Stimulated activated CD8-positive, alpha-beta memory T cell treated with anti-CD3 and anti-CD28 coated beads, Interleukin-7, amount 100 ng/mL, for 24 hours (primary cell): Measurements from ENCODE around the gene TMEM39A.

Experiments
- DNase-seq: peaks from one replicate; pipeline ENCODE4 v3.0.0-alpha.2; 2020; ENCODE audit warnings: low read depth

The TMEM39A gene

DNA sequence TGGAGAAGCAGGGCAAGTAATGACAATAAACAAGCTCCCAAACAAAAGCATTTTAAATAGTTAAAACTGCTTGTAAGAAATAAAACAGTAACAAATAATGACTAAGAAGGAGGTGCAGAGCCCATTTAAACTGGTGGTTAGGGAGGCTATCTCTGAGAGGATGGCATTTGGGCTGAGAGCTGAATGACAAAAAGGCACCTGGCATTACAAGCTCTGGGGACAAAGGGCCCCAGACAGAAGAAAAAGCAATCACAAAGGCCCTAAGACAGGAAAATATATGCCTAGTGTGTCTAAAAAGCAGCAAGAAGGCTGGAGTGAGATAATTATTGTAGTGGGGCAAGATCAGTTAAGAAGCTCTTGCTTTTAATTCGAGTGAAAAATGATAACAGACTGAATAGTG is 9.6 kb downstream of the TMEM39A start:
- DNase-seq = no peak

DNA sequence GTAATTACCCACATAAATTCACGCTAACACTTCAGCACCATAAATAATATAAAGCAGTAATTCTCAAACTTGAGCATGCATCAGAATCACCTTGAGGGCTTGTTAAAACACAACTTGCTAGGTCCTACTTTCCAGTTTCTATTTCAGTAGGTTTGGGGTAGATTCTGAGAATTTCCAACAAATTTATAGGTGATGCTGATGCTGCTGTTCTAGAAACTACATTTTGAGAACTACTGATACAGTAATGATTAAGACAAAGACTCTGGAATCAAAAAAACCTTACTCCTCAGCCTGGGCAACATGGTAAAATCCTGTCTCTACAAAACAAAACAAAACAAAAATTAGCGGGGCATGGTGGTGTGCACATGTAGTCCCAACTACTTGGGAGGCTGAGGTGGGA is 18.8 kb downstream of the TMEM39A start:
- no peak for DNase-seq

DNA sequence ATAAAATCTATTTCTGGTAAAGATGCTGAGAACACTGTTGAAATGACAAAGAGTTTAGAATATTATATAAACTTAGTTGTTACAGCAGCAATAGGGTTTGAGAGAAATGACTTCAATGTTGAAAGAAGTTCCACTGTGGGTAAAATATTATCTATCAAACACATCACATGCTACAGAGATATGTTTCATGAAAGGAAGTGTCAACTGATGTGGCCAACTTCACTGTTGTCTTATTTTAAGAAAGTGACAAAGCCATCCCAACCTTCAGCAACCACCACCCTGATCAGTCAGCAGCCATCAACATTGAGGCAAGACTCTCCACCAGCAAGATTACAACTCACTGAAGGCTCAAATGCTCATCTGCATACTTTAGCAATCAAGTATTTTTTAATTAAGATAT is 20.2 kb downstream of the TMEM39A start:
- no peak for DNase-seq

DNA sequence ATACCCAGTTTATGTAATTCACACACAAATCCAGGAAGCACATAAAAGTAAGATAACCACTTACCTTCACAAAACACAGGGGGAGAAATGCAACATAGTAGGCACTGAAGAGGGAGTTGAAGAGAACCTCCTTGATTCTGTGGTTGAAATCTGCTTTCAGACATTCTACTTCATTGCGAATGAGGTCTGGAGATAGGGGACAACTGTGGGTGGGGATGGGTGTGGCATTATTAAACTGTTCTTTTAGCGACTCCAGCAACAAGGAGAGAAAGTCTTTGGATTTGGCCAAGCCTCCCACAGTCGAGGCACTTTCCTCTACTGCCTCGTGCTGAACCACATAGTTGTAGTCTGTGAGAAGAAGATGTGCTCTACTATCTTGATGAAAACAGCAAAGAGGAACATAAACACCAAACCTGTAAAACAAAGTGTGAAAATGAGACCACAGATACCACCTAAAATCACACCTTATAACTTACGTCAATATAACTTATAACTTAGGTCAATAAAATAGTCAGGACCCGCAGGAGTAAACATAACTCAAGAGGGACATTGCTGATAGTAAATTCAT is 25.6 kb downstream of the TMEM39A start:
- no peak for DNase-seq

DNA sequence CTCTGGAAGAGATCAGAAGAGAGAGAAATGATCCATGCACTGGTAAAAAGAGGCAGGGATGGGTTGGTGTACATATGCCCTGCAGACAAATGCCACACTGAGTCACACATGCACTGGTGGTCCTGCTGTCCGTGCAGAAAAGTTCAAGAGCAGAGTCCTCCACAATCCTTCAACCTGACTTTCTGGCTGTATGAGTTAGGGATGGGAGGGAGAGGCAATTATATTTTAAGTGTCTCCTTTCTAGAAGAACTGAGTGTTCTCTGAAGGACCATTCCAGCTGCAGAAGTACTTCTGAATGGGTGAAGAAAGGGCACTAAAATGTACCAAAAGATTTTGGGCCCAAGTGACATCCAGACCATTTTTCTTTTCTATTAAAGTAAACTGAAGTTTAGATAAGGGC is 26.4 kb downstream of the TMEM39A start:
- DNase-seq = no peak

DNA sequence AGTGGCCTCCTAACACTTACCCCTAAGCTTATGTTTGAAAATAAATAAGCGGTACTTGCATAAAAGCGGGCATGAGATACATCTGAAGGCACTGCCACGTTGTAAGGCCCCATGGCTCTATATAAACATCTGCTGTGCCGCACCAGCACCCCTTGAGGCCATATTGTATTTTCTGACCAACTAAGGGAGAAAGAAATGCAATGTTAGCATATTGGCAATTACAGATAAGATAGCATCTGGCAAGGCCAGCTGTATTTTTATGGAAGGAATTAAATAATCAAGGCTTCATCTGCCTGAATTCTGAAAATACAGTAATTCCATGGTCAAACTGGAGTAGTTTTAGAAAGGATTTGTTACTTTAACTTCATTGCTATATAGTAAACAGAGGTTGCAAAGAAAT is 28.7 kb downstream of the TMEM39A start:
- no peak for DNase-seq

DNA sequence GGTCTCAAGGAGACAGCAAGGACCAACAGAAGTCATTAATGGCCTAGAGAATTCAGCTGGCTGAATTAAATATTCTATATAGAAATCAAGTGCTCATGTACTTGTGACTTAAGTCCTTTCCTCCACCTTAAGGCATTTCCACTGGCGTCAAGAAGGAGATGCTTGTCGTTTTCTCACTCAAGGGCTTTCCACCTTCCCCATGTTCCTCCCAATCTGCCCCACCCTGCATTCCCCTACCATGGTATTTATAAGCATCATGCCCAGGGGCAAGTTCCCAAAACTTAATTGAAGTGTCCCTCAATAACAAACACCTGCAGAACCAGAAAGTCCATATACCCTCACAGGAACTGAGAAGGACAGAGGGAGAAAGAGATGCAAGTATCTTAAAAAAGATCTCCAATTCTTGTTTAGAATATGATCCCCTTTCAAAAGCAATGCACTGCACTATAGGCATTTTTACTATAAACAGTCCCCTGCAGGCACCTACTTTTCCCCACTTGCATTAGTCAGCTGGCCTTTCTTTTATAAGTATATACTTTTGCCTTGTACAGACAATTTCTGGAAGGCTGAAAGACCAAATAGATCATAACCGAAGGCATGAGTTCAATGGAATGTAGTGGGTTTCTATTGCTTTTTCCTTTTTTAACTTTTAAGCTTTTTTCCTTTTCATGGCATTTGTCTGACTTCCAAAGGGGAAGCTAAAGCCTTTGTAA is 29.6 kb downstream of the TMEM39A start:
- DNase-seq = no peak

DNA sequence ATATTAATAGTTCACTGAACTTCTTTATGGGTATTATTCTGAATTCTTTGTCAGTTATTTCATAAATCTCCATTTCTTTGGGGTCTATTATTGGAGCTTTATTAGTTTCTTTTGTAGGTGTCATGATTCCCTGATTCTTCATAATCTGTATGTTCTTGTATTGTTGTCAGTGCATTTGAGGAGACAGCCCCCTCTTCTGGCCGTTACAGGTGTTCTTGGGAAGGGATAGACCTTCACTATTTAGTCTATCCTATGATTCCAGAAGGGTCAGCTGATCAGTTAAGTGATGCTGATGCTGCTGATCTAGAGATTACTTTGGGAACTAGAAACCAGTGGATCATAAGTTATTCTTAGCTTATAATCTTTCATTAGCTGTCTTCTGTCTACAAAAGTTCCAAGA is 34.9 kb downstream of the TMEM39A start:
- no peak for DNase-seq

DNA sequence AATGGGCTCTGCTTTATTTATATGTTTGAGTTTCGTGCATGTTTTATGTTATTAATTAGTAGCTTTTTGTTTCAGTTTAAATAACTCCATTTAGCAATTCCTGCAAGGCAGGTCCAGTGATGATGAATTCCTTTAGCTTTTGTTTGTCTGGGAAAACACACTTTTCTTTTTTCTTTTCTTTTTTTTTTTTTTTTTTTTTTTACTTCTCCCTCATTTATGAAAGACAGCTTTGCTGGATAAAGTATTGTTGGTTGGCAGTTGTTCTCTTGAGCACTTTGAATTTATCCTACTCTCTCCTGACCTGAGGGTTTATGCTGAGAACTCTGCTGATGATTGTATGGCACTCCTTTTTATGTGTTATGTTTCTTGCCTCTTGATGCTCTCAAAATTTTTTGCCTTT is 35.7 kb downstream of the TMEM39A start:
- no peak for DNase-seq

DNA sequence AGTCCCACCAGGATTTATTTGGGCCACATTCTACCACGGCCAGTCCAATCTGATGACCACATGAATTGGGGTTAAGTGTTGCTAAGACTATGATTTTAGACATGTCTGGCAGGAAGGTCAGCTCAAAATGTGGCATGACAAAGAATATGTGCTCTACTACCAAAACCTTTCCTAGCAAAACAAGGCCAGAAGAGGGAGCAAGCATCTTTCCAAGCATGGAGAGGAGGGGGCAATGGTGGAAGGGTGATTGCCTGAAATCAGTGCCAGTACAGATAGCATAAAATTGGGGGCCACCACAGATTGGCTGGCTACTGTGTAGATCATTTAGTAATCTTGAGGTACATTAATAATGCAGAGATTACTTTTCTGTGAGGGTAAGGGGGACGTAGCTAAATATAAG is 43.2 kb downstream of the TMEM39A start:
- no peak for DNase-seq

DNA sequence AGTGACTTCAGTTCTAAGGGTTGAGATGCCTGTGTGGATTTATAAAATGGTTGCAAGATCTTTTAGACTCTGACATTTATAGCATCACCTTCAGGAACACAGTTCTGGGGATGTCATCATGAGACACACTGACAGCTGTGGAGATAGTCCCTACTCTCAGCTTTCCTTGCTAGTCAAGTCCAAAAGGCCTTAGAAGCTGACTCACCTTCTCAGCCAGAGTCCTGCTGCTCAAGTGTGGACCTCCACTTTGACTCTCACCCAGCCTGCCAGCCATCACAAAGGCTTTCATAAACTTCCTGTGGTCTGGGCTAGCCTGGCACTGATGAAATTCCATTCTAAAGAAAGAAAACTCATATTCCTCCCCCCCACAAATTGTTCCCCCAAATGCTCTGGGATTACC is 44.8 kb downstream of the TMEM39A start:
- no peak for DNase-seq

DNA sequence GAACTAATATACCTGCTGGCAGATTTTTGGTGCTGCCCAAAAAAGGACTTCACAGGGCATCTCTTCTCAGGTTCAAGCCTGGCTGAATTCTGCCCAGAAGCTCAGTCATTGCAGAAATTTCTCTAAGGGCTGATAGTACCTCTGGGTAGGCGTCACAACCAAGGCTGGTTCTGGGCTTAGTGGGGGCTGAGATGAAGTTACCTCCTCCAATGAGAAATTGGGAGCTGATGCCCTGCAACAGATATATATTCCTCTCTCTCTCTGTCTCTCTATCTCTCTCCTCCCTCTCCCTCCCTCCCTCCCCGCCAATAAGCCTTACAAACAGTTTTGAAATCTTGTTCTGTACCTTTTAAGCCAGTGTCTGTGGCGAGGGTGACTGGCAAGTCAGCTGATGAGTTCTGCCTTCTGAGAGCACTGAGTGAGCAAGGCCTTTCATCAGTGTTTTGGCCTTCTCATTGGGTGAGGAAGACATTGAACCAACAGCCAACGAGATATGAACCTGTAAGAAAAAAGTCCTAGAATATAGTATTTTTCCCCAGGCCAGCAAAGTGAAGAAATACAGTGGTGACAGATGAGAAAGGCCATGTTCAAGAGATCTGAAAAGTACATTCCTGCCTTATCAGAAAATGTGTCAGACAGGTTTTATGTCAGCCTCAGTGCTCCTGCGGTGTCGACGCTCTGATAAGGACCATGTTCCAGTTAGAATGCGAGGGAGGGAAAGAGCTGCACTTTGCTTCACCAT is 45.5 kb downstream of the TMEM39A start:
- no peak for DNase-seq

DNA sequence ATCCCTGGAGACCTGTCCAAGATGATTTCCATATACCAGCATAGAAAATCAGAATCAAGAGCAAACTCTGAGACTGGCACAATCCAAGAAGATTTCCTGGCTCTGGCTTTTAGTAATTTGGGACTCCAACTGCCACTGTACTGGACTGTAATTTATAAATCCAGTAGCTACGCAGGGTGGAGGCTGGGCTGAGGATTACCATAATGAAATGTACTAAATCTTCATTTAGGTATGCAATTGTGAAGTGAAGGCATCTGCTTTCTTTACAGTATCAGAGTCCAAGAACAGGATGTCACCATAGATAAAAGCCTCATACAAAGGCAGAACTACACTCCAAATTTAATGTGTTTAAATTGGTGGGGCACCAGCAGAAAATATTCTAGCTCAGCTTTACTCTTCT is 46.5 kb downstream of the TMEM39A start:
- no peak for DNase-seq

DNA sequence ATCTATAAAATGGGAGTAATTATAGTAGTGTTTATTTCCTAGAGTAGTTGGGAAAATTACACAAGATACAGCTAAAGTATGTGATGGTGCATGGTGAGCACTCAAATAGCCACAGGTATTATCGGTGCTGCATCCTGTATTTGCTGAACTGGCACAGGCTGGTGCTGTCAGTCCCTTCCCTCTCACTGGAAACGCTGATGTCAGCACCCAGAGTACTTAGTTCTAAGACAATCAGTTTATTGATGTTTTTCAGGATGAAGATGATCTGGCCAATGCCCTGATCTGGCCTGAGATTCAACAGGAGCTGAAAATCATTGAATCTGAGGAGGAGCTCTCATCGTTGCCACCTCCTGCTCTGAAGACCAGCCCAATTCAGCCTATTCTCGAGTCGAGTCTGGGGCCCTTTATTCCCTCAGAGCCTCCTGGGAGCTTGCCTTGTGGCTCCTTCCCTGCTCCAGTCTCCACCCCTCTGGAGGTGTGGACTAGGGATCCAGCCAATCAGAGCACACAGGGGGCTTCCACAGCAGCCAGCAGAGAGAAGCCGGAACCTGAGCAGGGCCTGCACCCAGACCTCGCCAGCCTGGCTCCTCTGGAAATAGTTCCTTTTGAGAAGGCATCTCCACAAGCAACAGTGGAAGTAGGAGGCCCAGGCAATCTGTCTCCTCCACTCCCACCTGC is 49.7 kb downstream of the TMEM39A start:
- no peak for DNase-seq

DNA sequence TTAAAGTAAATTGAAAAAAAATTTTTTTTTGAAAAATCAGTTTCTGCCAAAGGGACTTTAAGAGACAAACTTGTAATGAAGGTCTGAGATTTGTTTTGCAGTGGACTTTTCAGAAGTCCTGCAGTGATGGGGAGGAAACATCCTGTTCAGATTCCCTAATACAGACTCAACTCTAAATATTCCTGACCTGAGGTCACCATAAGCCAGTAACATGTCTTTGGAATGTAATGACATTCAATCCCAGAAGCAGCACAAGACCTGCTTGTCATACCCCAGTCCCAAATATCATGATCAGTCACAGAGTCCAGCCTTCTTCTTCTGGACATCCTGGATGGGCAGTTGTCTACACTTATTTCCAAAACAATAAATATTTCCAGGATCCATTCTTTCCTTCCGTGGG is 53.6 kb downstream of the TMEM39A start:
- DNase-seq = no peak

DNA sequence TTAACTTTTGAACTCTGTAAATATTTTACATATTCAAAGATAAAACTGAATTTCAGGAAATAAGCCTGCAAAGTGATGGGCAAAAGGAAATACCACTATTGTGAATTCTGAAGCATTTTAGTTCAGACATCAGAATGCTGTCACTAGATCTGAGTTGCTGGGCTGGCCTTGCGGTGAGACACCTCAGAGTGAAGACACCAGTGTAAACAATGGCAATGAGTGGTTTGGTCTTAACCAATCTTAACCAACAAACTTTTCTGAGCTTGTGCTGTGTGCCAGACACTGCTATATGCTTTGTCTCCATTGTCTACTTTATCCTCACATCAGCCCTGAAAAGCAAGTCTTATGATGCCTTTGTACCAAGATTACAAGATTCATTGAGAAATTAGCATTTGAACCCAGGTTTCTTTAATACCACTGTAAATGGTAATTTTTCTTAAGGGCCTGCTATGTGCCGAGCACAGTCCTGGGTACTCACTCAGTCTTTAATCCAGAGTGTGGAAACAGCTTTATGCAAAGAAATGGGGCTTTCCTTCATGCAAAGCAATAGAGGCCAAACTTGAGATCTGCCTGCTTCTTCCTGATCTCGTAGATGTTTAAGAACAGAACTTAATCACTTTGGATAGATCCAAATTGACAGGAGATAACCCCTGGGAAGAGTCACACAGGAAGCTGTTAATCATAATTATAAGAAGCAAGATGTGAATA is 55.0 kb downstream of the TMEM39A start:
- DNase-seq = no peak

DNA sequence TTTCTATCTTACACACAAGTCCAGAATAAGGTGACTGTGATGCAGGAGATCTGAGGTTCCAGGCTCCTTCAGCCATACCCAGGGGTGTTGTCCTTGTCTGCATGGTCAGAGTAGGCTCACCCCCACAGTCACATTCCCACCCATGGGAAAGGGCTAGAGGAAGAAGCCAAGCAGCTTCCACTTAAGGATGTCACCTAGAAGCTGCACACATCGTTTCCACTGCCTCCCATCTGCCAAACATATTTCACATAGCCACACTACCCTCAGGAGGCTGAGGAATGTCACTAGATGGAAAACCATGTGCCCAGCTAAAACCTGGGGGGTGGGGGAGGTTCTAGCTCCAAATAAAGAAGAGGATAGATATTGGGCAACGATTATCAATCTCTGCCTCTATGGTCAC is 58.1 kb downstream of the TMEM39A start:
- no peak for DNase-seq

DNA sequence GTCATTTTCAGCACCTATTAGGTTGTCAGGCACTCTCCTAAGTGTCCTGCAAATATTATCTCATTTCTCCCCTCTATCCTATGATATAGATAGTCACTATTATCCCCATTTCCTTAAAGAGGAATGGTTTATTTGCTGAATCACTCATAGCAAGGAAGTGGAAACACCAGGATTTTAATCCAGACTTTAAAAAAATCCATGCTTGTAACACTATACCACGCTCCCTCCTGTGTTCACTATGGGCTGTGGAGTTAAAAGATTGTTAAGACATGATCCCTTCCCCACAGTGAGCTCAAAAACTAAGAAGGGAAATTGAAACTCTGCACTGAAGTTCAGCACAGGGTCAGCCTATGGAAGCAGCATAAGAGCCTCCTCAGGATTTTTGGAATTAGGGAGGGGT is 60.2 kb downstream of the TMEM39A start:
- DNase-seq = no peak

DNA sequence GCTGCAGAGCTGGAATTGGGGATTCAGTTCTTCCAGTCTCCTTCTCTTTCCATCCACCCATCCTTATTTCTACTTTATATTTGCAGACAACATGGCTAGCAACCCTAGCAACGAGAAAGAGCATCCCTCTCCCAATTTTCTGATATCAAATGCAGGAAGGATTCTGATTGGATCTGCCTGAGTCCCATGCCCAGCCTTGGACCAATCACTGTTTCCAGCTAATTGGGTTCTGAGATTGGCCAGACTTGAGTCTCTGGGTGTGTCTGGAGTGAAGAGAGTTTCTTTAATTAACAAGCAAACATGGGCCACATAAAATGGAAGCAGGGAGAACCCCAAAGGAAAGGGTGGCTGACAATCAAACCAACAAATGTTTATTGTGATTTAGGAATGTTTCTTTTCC is 60.6 kb downstream of the TMEM39A start:
- DNase-seq = no peak

DNA sequence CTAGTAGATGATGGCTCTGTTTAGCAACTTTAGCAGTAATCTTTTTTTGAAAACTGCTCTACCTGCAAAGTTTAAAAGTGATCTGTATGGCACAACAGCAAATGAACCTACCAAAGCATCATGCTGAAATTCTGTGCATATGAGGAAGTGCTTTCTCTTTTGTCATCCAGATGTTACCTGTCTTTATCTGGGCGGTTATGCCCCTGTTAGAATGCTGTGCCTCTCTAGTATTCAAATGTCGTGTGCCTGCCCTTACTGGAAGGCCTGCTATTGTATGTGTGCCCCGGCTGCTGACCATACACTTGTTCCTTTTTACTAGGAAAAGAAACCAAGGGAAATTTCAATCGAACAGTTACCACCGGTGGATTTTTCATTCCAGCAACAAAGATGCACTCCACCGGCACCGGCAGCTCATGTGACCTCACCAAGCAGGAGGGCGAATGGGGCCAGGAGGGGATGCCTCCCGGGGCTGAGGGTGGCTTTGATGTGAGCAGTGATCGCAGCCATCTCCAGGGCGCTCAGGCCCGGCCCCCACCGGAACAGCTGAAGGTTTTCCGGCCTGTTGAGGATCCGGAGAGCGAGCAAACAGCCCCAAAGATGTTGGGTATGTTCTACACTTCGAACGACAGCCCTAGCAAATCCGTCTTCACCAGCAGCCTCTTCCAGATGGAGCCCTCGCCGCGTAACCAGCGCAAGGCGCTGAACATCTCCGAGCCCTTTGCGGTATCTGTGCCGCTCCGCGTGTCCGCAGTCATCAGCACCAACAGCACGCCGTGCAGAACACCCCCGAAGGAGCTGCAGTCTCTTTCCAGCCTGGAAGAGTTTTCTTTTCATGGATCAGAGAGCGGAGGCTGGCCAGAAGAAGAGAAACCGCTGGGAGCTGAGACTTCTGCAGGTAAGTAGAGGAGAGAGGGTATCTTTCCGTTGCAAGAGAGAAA is 61.6 kb downstream of the TMEM39A start:
- no peak for DNase-seq

DNA sequence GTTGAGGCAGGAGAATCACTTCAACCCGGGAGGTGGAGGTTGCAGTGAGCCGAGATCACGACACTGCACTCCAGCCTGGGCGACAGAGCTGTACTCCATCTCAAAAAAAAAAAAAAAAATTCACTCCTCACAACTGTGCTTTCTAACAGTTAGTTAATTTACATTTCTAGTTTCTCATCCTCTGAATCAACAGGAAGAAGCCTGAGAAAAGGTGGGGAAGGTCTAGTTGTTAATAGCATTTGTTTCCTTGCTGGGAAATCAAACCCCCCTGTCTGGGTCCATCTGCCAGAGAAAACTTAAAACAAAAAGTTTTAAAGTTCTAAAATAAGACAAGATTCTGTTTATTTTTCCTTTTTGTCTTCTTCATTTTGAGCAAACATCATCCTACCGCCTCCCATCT is 62.3 kb downstream of the TMEM39A start:
- DNase-seq = no peak
